Heart left ventricle (tissue), 13 donors: Measurements from ENCODE around the gene TBCD.

Experiments
- POLR2A ChIP-seq, 2 donors: fragments of 450-650 bp; IDR thresholded peaks; one replicate each; pipeline ENCODE4 v1.6.1; 2017; ENCODE audit warnings: antibody characterized with exemption in 2 of 2, mild to moderate bottlenecking in 2 of 2, moderate library complexity in 2 of 2
- TF ChIP-seq, protein P1 (sequence below), 12 donors: fragments of 200-600 bp; sonication (generic) in 4 of 12; IDR thresholded peaks; one replicate each; pipeline versions ENCODE4 v1.5.0 to v1.8.0; 2018 to 2022; ENCODE audit warnings: antibody characterized with exemption in 12 of 12, mild to moderate bottlenecking in 5 of 12
- donor health status: ischemic (EF 13 %, LVEDD 7.1; RV severe dilation, severe dysfunction).
- donor health status: DM: no; HTN: yes; CAD: no.
- donor health status: DM: no; HTN: no; CAD: no.
- donor health status: ischemic (EF 25% LVEDD 6.9; RV normal size, moderate dysfunction).
- donor health status: ischemic (EF 25% LVEDD 5.7; RV mildly dilated, moderate dysfunction).
- donor health status: ischemic (EF 35%, LVEDD 5.7; RV mildly dilated, moderate dysfunction).
- donor health status: nonischemic (EF 11% LVEDD 7.7; RV severe dilation, severe dysfunction).
- donor health status: DM: yes; HTN: yes; CAD: no.
- donor health status: PGD.
- donor health status: ischemic (EF 29% LVEDD 5.4; RV normal size, mild dysfunction).
- donor health status: nonischemic (EF 23%, LVEDD 6.1; RV moderate dilation, normal function).

- TF ChIP-seq, protein P1, sequence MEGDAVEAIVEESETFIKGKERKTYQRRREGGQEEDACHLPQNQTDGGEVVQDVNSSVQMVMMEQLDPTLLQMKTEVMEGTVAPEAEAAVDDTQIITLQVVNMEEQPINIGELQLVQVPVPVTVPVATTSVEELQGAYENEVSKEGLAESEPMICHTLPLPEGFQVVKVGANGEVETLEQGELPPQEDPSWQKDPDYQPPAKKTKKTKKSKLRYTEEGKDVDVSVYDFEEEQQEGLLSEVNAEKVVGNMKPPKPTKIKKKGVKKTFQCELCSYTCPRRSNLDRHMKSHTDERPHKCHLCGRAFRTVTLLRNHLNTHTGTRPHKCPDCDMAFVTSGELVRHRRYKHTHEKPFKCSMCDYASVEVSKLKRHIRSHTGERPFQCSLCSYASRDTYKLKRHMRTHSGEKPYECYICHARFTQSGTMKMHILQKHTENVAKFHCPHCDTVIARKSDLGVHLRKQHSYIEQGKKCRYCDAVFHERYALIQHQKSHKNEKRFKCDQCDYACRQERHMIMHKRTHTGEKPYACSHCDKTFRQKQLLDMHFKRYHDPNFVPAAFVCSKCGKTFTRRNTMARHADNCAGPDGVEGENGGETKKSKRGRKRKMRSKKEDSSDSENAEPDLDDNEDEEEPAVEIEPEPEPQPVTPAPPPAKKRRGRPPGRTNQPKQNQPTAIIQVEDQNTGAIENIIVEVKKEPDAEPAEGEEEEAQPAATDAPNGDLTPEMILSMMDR (IDR thresholded peaks at IDR 0.05), result no peak
- no peak for TF ChIP-seq POLR2A (IDR thresholded peaks at IDR 0.05)
Measured at GRCh38 chr17:82865274-82865673, 113.4 kb downstream of the TBCD start.
